ENCODE results near the gene TRMT2A. TPM values are rescaled to one million over a fixed set of nuclear protein-coding genes. Genes with fewer than 3 reads are reported as not detected.

Gene TRMT2A
- total RNA-seq, 1 donor from 2014 or later: 125 TPM

- no peak for DNase-seq
- H3K36me3 Mint-ChIP-seq (ENCODE audit: low read depth): peaks cover 13% of the 10 kb centered on the region
- H3K9me3 Mint-ChIP-seq: no peaks in the 10 kb centered on the region
- no peak overlapping the region for H3K4me3 Mint-ChIP-seq
- peak overlapping the region; percentile 8 for H3K27ac Mint-ChIP-seq
- intact Hi-C loops (cut with micrococcal nuclease): no loop called here
- H3K27me3 Mint-ChIP-seq: no peaks in the 10 kb centered on the region
- peaks cover 5% of the 10 kb centered on the region for H3K4me1 Mint-ChIP-seq
These were observed 54.3 kb downstream of the TRMT2A start for GRCh38 chr22:20062766-20063083.

GRCh38 chr22:20062043-20062765 is 54.8 kb downstream of the TRMT2A start:
- intact Hi-C loops (cut with micrococcal nuclease): no loop called here
- Mint-ChIP-seq H3K9me3 (no peaks in the 10 kb centered on the region), H3K4me1 (peaks cover 5% of the 10 kb centered on the region), H3K27me3 (no peaks in the 10 kb centered on the region), H3K4me3 (no peak overlapping the region), H3K27ac (peak overlapping the region; percentile 60), H3K36me3 (ENCODE audit: low read depth) (peaks cover 13% of the 10 kb centered on the region)
- no peak for DNase-seq

Other genes with a start within 250 kb of the TRMT2A start
- 104 and 110 TPM in 2 replicates for gene COMT, start 175.5 kb downstream of the TRMT2A start, total RNA-seq
- gene TXNRD2, start 175.4 kb downstream of the TRMT2A start, total RNA-seq: 18.4 and 23.5 TPM in 2 replicates
- gene ARVCF, start 100.4 kb downstream of the TRMT2A start, total RNA-seq: 2.6 and 4.1 TPM in 2 replicates
- 27.1 and 31.5 TPM in 2 replicates for gene TANGO2, start 96.1 kb downstream of the TRMT2A start, total RNA-seq
- 73.2 and 74.2 TPM in 2 replicates for gene DGCR8, start 37.0 kb downstream of the TRMT2A start, total RNA-seq
- gene RANBP1, start 1.1 kb downstream of the TRMT2A start, total RNA-seq: 488 and 500 TPM in 2 replicates
- 95.2 and 100 TPM in 2 replicates for gene ZDHHC8, start 14.6 kb upstream of the TRMT2A start, total RNA-seq
- gene CCDC188, start 33.8 kb upstream of the TRMT2A start, total RNA-seq: 0.14 TPM in 1 of 2 replicates, not detected in the other
- 1.6 and 1.7 TPM in 2 replicates for gene RTN4R, start 151.1 kb upstream of the TRMT2A start, total RNA-seq
- gene DGCR6L, start 202.8 kb upstream of the TRMT2A start, total RNA-seq: 37.2 TPM in 2 replicates